ENCODE results near the gene GRB2. TPM values are rescaled to one million over a fixed set of nuclear protein-coding genes. Genes with fewer than 3 reads are reported as not detected.

GRB2 gene
- total RNA-seq, 1 donor, result 98.0 TPM

DNA sequence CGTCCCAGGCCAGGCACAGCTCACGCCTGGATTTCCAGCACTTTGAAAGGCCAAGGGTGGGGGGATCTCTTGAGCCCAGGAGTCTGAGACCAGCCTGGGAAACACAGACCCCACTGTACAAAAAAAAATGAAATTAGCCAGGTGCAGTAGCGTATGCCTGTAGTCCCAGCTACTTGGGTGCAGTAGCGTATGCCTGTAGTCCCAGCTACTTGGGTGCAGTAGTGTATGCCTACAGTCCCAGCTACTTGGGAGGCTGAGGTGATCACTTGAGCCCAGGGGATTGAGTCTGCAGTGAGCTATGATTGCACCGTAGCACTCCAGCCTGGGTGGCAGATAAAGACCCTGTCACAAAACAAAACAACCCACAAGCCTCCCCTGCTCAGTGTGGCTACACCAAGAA is 89.2 kb downstream of the GRB2 start:
- no peak overlapping the region for H3K4me3 ChIP-seq (ENCODE audit: low read depth, low read length)
- no peak for DNase-seq (ENCODE audit: low read depth)
- TF ChIP-seq, protein P1, sequence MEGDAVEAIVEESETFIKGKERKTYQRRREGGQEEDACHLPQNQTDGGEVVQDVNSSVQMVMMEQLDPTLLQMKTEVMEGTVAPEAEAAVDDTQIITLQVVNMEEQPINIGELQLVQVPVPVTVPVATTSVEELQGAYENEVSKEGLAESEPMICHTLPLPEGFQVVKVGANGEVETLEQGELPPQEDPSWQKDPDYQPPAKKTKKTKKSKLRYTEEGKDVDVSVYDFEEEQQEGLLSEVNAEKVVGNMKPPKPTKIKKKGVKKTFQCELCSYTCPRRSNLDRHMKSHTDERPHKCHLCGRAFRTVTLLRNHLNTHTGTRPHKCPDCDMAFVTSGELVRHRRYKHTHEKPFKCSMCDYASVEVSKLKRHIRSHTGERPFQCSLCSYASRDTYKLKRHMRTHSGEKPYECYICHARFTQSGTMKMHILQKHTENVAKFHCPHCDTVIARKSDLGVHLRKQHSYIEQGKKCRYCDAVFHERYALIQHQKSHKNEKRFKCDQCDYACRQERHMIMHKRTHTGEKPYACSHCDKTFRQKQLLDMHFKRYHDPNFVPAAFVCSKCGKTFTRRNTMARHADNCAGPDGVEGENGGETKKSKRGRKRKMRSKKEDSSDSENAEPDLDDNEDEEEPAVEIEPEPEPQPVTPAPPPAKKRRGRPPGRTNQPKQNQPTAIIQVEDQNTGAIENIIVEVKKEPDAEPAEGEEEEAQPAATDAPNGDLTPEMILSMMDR (IDR thresholded peaks at IDR 0.05; ENCODE audit: insufficient read depth, low read depth, low read length), result no peak

DNA sequence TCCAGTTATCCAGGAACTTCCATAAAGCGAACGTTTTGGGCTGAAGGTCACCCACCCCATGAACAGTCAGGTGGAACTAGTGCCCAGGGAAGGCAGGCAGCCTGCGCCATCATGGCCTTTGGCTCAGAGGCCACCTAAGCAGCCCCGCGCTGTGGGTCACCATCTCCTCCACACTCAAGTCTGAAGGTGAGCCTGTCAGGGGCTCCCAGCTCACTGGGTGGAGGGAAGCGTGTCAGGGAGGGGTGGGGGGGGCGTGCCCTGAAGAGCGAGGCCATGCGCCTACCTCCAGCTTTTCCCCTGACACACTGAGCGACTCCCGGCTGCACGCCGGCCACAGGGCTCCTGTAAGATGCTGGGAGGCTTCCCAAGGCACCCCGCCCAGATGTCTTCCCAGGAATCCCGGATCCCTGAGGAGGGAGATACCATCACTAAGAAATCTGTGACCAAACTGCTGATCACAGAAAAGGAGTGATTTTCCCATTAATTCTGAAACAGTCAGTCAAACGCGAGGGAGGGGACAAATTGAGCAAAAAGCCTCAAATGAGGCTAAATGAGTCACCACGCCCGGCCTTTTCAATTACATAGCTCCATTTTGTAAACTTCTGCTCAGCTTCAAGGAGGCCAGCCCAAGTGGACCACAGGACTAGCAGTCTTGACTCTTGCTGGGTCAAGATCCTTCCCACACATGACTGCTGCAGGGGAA is 89.8 kb downstream of the GRB2 start:
- TF ChIP-seq, protein P1 (IDR thresholded peaks at IDR 0.05; ENCODE audit: insufficient read depth, low read depth, low read length), result no peak

DNA sequence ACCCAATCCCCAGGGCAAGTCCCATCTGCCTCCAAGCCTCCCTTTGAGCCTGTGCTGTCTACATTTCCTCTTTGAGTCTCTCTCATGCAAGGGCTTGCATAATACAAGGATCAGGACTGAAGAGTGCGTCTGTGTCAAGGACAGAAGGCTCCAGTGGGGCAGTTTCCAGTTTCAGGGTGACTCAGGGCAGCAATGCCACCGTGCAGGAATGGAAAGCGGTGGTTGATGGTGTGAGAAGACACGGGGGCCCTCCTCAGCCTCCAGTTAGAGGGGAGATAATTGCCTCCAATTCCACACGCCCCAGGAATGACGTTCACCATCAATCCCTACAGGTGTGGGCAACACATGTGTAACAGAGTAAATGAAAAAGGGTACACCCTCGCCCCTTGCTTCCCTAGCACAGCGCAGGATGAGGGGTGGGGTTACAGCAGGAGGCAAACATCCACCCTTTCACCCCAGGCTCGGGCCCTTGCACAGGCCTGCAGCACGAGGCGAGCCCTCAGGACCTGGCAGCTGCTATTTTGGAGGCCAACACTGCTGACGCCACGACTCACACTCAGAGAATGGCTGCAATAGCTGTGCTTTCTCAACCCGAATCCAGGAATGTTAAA is 91.4 kb downstream of the GRB2 start:
- TF ChIP-seq, protein P1 (IDR thresholded peaks at IDR 0.05; ENCODE audit: insufficient read depth, low read depth, low read length), result no peak
- no peak overlapping the region for H3K4me3 ChIP-seq (ENCODE audit: low read depth, low read length)
- DNase-seq (ENCODE audit: low read depth), result no peak

More for the DNA sequence above, 89.8 kb downstream of the GRB2 start:
- H3K4me3 ChIP-seq (ENCODE audit: low read depth, low read length), result no peak overlapping the region
- peak; percentile 68 for DNase-seq (ENCODE audit: low read depth)

DNA sequence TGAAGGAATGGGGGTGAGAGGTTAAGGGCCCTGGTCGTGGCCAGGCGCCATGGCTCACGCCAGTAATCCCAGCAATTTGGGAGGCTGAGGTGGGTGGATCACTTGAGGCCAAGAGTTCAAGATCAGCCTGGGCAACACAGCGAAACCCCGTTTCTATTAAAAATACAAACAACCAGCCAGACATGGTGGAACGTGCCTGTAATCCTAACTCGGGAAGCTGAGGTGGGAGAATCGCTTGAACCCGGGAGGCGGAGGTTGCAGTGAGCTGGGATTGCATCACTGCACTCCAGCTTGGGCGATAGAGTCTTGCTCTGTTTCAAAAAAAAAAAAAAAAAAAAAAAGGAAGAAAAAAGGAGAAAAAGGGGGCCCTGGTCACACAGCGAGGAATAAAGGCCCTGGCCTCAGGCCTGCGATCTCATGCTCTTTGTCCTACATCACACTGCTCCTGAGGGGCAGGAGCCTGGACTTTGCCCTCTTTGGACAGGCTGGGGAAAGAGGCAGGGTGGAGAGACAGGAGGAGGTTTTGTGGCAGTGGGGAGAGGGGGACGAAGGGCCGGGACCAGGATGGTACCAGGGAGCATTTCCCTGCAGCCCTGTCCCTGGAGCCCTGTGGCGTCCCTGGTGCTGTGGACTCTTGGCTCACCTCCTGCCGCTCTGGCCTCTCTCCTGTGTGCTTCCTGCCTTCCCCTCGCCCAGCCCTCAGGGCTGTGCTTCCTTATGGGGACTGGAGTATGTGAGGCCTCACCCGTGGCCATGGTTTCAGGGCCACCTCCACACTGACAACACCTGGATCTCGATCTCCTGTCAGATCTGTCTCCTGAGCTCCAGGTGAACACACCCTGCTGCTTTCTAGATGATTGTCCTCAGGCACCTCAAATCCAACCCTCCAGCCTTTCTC is 96.5 kb downstream of the GRB2 start:
- no peak for DNase-seq (ENCODE audit: low read depth)
- H3K4me3 ChIP-seq (ENCODE audit: low read depth, low read length), result no peak overlapping the region
- TF ChIP-seq, protein P1 (IDR thresholded peaks at IDR 0.05; ENCODE audit: insufficient read depth, low read depth, low read length), result no peak

DNA sequence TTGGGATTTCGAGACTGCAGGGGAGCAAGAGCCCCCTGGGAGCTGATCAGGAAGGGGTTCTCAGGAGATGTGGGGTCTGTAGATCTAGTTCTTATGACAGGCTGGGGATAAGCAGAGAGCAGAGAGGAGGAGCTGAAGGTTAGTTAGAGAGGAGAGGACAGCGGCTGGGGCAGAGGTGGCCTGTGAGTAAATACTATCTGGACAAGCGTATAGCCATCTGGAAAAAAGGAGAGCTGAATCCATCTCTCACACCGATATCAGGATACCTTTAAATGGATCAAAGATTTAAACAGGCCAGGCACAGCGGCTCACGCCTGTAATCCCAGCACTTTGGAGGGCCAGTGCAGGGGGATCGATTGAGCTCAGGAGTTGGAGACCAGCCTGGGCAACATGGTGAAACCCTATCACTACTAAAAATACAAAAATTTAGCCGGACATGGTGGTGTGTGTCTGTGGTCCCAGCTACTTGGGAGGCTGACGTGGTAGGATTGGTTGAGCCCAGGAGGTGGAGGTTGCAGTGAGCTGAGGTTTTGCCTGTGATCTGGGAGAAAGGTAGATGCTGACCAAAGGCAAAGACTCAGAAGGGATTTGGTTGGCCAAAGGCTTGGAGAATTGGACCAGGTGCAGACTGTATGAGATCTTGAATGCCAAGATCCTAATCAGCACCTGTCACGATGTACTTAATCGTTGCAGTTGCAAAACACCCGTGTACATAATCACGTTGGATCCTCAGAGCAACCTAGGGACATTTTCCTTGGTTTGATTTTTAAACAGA is 97.3 kb downstream of the GRB2 start:
- TF ChIP-seq, protein P1 (IDR thresholded peaks at IDR 0.05; ENCODE audit: insufficient read depth, low read depth, low read length), result no peak
- H3K4me3 ChIP-seq (ENCODE audit: low read depth, low read length), result no peak overlapping the region
- DNase-seq (ENCODE audit: low read depth), result no peak

DNA sequence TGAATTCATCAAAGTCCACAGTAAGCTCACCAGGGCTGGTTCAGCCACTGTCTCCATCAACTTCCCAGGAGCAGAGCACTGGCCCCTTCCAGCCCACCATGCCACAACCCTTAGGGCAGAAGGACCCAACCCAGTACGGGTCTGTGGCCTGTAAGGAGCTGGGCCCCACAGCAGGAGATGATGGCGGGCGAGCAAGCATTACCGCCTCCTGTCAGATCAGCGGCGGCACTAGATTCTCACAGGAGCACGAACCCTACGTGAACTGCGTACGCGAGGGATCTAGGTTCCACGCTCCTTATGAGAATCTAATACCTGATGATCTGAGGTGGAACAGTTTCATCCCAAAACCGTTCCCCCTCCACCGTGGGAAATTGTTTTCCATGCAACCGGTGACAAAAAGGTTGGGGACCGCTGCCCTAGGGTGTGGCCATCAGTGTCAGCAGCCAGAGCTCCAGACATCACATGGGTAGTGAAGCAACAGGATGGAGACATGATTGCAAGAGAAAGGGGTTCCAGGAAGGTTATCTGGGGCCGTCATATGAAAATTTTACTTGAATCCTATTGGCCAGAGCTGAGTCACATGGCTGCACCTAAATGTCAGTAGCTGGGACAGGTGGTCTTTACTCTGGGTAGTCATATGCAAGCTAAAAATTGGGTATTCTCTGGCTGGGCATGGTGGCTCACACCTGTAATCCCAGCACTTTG is 103.8 kb downstream of the GRB2 start:
- no peak overlapping the region for H3K4me3 ChIP-seq (ENCODE audit: low read depth, low read length)
- TF ChIP-seq, protein P1 (IDR thresholded peaks at IDR 0.05; ENCODE audit: insufficient read depth, low read depth, low read length), result no peak
- no peak for DNase-seq (ENCODE audit: low read depth)
